Activated T-helper 9 cell treated with anti-CD3 and anti-CD28 coated beads, Interleukin-2, amount 50 U/mL, for 16 hours (primary cell): ENCODE data around the gene GPRIN2.
"Not testable (repeated sequence)": the region's sequence is repeated elsewhere in the genome, so short reads cannot be mapped to it uniquely, and the experiment has no call there.

ENCODE experiments used
- DNase-seq: peaks from one replicate; pipeline ENCODE4 v3.0.0-alpha.2; 2020; ENCODE audit warnings: low read depth

GPRIN2 gene

DNA sequence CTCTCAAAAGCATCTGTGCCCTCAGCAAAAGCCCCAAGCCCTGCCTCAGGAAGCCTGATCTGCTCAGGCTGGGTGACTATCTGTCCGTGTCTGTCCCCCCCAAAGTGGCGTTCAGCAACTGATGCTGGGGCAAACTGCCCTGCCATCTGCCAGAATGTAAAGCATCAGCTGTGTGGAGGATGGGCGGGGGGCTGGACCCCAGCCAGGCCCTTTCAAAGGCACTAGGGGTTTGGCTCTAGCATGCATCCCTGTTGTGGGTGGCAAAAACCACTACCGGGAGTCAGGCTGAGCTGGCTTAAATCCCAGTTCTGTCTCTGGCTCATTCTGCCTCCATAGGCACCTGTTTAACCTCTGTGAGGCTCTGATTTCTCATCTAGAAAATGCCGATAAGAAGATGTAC is 35.5 kb downstream of the GPRIN2 start:
- DNase-seq = no peak

GRCh38 chr10:46520381-46520780 is 36.1 kb downstream of the GPRIN2 start:
- no peak for DNase-seq

DNA sequence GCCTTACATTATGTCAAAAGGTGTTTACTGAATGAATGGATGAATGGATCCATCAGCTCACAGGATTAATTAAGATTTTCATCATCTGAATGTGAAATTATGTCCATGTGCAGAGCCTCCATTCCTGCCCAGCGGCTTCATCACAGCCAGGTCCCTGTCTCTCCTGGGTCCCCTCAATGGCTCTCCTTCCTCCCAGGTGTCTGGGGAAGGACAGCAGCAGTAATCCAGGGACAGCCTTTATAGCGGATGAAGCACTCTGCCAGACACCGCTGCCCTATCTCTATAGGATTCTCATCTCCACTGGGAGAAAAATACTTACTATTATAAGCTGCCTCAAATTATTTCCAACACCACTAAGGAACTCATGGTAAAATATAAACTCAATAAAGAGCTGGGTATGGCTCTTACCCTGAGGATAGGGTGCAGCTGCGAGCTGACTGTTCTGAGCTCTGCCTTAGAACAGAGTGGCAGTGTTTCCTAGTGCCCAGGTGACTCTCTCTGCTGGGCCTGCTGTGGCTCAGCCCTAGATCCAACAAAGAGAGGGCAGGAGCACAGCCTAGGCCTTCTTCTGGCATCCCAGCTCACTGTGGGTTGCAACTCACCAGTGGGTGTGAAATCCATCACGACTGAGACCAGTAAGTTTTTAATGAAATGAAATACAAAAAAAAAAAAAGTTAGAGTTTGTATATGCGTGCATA is 38.3 kb downstream of the GPRIN2 start:
- no peak for DNase-seq

GRCh38 chr10:46517541-46517940 is 38.9 kb downstream of the GPRIN2 start:
- DNase-seq = no peak

DNA sequence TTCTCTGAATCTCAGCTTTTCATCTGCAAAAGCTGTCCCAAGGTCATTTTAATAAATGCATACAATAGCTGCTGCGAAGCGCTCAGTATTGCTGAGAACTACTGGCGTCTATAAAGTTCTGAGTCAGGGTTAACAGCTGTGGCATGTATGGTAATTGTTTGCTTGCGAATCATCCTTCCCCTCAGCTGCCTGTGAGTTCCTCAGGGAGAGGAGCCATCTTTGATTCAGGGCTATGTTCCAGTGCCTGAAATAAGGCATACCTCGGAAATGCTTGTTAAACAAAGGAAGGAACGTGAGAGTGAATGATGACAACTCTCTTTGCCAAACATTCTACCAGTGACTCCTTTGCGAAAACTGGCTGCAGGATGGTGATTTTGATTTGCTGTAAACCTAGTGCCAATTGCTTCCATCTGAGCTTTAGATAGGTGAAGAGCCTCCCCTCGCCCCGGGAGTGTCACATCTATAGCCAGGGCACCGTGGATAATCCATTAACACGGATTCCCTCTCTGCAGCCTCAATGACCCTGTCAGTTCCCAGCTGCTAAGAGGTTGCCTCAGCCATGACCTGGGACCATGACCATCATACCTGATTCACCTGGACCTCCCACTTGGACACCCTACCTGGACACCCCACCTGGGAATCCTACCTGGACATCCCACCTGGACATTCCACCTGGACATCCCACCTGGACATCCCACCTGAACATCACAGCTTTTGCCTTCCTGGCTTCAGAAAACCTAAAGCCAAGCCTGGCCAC is 39.6 kb downstream of the GPRIN2 start:
- DNase-seq = no peak

GRCh38 chr10:46515793-46516192 is 40.7 kb downstream of the GPRIN2 start:
- no peak for DNase-seq

GRCh38 chr10:46515366-46515765 is 41.1 kb downstream of the GPRIN2 start:
- no peak for DNase-seq

DNA sequence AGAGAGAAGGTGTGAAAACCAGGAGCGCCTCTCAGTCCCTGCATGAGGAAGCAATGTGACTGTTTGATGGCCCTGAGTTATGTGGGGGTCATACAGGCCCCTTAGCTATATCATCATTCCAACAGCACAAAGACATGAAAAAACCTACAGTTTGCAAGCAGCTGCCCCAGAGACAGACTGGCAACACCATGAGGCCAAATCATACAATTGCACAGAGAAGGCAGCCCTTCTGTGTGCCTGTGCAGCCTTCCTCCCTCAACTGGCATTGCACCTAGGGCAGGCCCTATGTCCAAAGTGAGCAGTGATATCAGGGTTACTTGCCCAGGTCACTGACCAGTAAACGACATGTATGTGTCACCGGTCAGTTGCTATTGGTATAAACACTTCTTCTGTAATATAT is 41.6 kb downstream of the GPRIN2 start:
- no peak for DNase-seq

- no peak for DNase-seq
These were observed 42.0 kb downstream of the GPRIN2 start for GRCh38 chr10:46514431-46514861.

DNA sequence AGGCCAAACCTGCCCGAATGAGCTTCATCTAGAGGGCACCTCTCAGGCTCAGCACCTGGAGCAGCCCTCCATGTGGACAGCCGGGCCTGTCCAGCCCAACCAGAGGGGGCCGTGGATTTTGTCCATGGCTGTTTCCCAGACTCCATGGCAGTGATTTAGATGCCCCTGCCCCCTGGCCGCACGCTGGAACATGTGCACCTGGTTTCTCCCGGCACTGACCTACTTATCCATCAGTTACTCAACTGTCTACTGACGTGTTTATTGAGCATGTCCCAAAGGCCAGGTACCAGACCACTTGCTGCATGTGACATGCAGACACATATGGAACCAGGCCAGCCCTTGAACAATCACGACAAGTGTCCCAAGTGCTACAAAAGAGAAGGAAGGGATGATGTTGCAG is 43.1 kb downstream of the GPRIN2 start:
- not testable (repeated sequence) for DNase-seq

DNA sequence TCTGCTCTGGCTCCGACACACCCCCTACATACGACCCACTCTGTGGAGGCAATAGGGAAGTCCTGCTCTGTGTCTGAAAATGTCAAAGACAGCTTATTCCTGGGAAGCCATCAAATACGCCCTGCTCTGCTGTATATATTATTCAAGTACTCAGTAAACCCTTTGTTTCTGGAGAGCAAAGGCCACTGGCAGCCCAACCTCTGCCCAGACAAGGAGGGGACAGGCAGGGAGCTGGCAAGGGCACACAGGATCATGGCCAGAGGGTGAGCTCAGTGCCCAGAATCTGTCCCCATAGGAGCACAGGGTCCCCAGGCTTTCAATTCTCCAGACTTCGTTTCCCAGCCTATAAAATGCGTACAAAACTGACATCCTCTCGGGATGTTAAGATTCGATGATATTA is 43.7 kb downstream of the GPRIN2 start:
- DNase-seq = not testable (repeated sequence)

- not testable (repeated sequence) for DNase-seq
These were observed 44.5 kb downstream of the GPRIN2 start for GRCh38 chr10:46512002-46512401.
